Skeletal muscle satellite cell (primary cell): ENCODE data around the gene TLR3.
A peak's percentile ranks its signal among the peaks of the same experiment; 100 is the strongest.

Experiments used
- H3K27me3 ChIP-seq: 2 replicates; pipeline ENCODE4 v1.7.0; 2013; ENCODE audit warnings: low read length; ENCODE audit not compliant: control insufficient read depth, insufficient read depth
- H3K36me3 ChIP-seq: 2 replicates; pipeline ENCODE4 v1.7.0; 2013; ENCODE audit warnings: mild to moderate bottlenecking, control low read depth, low read length; ENCODE audit not compliant: insufficient read depth
- H3K4me1 ChIP-seq: 2 replicates; pipeline ENCODE4 v1.7.0; 2013; ENCODE audit warnings: low read length; ENCODE audit not compliant: control insufficient read depth, insufficient read depth
- H3K4me2 ChIP-seq: 2 replicates; pipeline ENCODE4 v1.7.0; 2013; ENCODE audit warnings: mild to moderate bottlenecking, low read length
- H3K4me3 ChIP-seq: 2 replicates; pipeline ENCODE4 v1.7.0; 2013; ENCODE audit warnings: low read length
- H3K9ac ChIP-seq: 2 replicates; pipeline ENCODE4 v1.7.0; 2013; ENCODE audit warnings: mild to moderate bottlenecking, low read depth, low read length, moderate library complexity
- H3K9me3 ChIP-seq: replicated peaks from 2 replicates; pipeline ENCODE4 v1.7.0; 2013; ENCODE audit warnings: mild to moderate bottlenecking, control low read depth, low read length

TLR3 gene

GRCh38 chr4:186109245-186109644, 40.3 kb downstream of the TLR3 start:
- H3K9me3 ChIP-seq, result no peaks in the 10 kb centered on the region
- peaks cover 38% of the 10 kb centered on the region for H3K27me3 ChIP-seq
- H3K9ac ChIP-seq, result no peak overlapping the region
- H3K4me3 ChIP-seq, result no peak overlapping the region
- peaks cover 9% of the 10 kb centered on the region for H3K4me1 ChIP-seq
- no peak overlapping the region for H3K4me2 ChIP-seq
- no peaks in the 10 kb centered on the region for H3K36me3 ChIP-seq

- no peaks in the 10 kb centered on the region for H3K9me3 ChIP-seq
- H3K9ac ChIP-seq, result no peak overlapping the region
- peaks cover 27% of the 10 kb centered on the region for H3K27me3 ChIP-seq
- H3K36me3 ChIP-seq, result no peaks in the 10 kb centered on the region
- H3K4me1 ChIP-seq, result no peaks in the 10 kb centered on the region
- no peak overlapping the region for H3K4me3 ChIP-seq
- no peak overlapping the region for H3K4me2 ChIP-seq
Observed at GRCh38 chr4:186116697-186117096, 47.7 kb downstream of the TLR3 start.

DNA sequence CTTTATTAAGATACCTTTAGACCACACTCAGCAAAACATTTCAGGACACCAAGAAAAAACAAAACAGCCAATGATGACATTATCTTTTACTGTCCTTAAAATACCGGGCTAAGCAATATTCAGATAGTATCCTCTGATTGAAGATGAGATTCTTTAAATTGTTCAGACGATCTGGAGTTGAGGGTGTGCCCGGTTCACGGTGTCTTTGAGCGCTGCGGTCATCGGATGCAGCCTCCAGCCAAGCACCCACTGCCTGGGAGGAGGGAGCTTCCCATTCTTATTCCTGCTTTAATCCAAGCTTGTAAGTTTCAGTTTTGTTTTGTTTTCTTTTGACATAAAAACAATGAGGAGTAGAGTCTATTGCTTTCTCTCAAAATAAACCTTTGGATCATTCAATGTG, 49.6 kb downstream of the TLR3 start:
- H3K4me2 ChIP-seq, result peak overlapping the region; percentile 13
- H3K9me3 ChIP-seq, result no peaks in the 10 kb centered on the region
- H3K27me3 ChIP-seq, result peaks cover 27% of the 10 kb centered on the region
- H3K36me3 ChIP-seq, result no peaks in the 10 kb centered on the region
- H3K4me3 ChIP-seq, result no peak overlapping the region
- no peaks in the 10 kb centered on the region for H3K4me1 ChIP-seq
- H3K9ac ChIP-seq, result no peak overlapping the region

DNA sequence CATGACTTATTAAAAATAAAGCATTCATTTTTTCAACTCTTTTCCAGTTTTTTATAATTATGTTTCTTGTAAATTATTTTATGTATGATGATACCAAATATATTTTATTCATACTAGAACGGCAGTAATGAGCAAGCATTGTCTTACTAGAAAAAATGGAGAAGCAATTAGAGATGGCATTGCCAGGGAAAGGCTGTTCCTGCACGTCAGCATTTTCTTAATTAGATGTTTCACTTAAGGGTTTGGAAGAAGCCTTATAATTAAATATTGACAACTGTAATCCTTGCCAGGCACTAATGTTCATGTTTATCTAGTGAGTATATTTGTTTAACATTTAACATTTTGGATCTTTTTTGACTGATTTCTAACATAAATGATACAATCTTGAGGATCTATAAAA, 52.1 kb downstream of the TLR3 start:
- no peaks in the 10 kb centered on the region for H3K4me1 ChIP-seq
- no peak overlapping the region for H3K9ac ChIP-seq
- H3K9me3 ChIP-seq, result no peaks in the 10 kb centered on the region
- peaks cover 27% of the 10 kb centered on the region for H3K27me3 ChIP-seq
- no peak overlapping the region for H3K4me2 ChIP-seq
- H3K4me3 ChIP-seq, result no peak overlapping the region
- H3K36me3 ChIP-seq, result no peaks in the 10 kb centered on the region

DNA sequence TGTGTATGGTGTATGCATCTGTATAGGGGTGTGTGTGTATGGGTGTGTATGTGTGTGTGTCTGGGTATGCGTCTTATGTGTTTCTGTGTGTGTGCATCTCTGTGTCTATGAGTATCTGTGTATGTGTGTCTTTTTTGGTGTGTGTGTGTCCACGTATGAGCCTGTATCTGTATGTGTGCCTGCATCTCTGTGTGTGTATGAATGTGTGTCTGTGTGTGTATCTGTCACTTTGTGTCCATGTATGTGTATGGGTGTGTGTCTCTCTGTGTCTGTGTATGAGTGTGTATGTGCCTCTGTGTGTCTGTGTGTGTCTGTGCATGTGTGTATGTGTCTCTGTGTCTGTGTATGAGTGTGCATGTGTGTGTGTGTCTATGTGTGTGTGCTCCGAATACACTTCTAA, 59.9 kb downstream of the TLR3 start:
- no peaks in the 10 kb centered on the region for H3K4me1 ChIP-seq
- H3K9ac ChIP-seq, result no peak overlapping the region
- no peaks in the 10 kb centered on the region for H3K9me3 ChIP-seq
- peaks cover 21% of the 10 kb centered on the region for H3K27me3 ChIP-seq
- H3K4me3 ChIP-seq, result no peak overlapping the region
- H3K36me3 ChIP-seq, result no peaks in the 10 kb centered on the region
- H3K4me2 ChIP-seq, result no peak overlapping the region

GRCh38 chr4:186131935-186132334, 63.0 kb downstream of the TLR3 start:
- Histone ChIP-seq H3K4me1 (no peaks in the 10 kb centered on the region), H3K4me3 (no peak overlapping the region), H3K9ac (no peak overlapping the region), H3K27me3 (peaks cover 24% of the 10 kb centered on the region), H3K36me3 (no peaks in the 10 kb centered on the region), H3K4me2 (no peak overlapping the region), H3K9me3 (no peaks in the 10 kb centered on the region)

- Histone ChIP-seq H3K4me1 (no peaks in the 10 kb centered on the region), H3K9me3 (no peaks in the 10 kb centered on the region), H3K36me3 (no peaks in the 10 kb centered on the region), H3K4me3 (no peak overlapping the region), H3K9ac (no peak overlapping the region), H3K4me2 (no peak overlapping the region), H3K27me3 (peaks cover 19% of the 10 kb centered on the region)
Observed at GRCh38 chr4:186132577-186133242, 63.8 kb downstream of the TLR3 start.

DNA sequence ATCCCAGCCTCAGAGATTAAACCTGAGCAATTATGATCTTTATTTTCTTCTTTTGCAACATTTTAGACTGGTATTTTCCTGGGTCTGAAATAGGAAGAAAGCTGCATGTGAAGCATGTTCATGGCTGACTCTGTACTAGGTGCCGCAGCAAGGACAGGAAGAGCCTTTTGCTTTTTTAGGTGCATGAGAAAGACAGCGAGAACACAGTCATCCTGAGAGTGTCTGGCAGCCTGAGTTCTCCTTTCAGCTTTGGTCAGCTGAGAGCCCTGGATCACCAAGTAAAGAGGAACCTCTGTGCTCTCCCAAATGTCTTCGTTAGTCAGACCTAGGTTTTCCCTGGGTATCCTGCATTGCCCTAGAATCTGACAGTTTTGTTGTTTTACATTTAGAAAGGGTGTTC, 65.3 kb downstream of the TLR3 start:
- Histone ChIP-seq H3K9me3 (no peaks in the 10 kb centered on the region), H3K27me3 (peaks cover 17% of the 10 kb centered on the region), H3K4me3 (no peak overlapping the region), H3K9ac (no peak overlapping the region), H3K4me1 (no peaks in the 10 kb centered on the region), H3K36me3 (no peaks in the 10 kb centered on the region), H3K4me2 (no peak overlapping the region)

GRCh38 chr4:186134861-186135260, 65.9 kb downstream of the TLR3 start:
- H3K27me3 ChIP-seq, result peaks cover 11% of the 10 kb centered on the region

DNA sequence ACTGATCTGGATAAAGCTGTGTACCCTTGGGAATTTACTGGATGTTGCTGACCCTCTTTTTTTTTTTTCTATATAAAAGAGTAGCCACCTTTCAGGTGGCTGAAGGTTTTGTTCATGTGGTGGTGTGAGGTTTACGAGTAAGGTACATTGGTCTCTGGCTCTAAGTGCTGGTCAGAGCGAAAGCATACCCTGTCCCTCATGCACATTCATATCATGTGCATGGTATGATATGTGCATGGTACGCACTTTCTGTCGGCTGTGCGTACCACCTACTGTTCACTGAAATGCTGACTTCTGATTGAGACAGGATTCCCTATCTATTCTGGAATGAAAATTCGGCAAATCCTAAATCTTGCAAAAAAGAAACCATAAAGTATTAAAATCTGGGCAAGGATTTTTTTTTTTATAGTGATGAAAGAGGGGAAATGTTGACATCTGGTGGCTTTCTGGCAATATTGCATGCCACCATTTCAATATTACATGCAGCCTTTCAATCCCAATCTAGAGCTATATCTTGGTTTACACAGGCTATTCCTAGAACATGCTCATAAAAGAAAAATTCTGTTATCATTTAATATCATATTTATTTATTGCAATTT, 68.3 kb downstream of the TLR3 start:
- H3K9ac ChIP-seq, result no peak overlapping the region
- H3K4me2 ChIP-seq, result peak overlapping the region; percentile 72
- no peak overlapping the region for H3K4me3 ChIP-seq
- no peaks in the 10 kb centered on the region for H3K4me1 ChIP-seq
- H3K9me3 ChIP-seq, result no peaks in the 10 kb centered on the region
- peaks cover 10% of the 10 kb centered on the region for H3K27me3 ChIP-seq
- no peaks in the 10 kb centered on the region for H3K36me3 ChIP-seq

More at GRCh38 chr4:186134861-186135260, 65.9 kb downstream of the TLR3 start:
- Histone ChIP-seq H3K4me3 (no peak overlapping the region), H3K4me1 (no peaks in the 10 kb centered on the region), H3K4me2 (no peak overlapping the region), H3K9ac (no peak overlapping the region), H3K9me3 (no peaks in the 10 kb centered on the region), H3K36me3 (no peaks in the 10 kb centered on the region)
